HG03571 (cell line): ENCODE measurements around the gene SGF29.
"Not testable (repeated sequence)": the region's sequence is repeated elsewhere in the genome, so short reads cannot be mapped to it uniquely, and the experiment has no call there.

Source experiments
- ATAC-seq: cut with Tn5 transposase; IDR thresholded peaks from one replicate; pipeline ENCODE4 v1.9.1; 2021; ENCODE audit not compliant: unreplicated experiment

SGF29 gene

GRCh38 chr16:28609631-28610594 lies 56.2 kb downstream of the SGF29 start, which contains the start of gene SULT1A1:
TSS of gene SULT1A1 (minus strand) at chr16:28610044. CDS start at chr16:28608855, 1,189 bp downstream.
- ATAC-seq: no peak

DNA sequence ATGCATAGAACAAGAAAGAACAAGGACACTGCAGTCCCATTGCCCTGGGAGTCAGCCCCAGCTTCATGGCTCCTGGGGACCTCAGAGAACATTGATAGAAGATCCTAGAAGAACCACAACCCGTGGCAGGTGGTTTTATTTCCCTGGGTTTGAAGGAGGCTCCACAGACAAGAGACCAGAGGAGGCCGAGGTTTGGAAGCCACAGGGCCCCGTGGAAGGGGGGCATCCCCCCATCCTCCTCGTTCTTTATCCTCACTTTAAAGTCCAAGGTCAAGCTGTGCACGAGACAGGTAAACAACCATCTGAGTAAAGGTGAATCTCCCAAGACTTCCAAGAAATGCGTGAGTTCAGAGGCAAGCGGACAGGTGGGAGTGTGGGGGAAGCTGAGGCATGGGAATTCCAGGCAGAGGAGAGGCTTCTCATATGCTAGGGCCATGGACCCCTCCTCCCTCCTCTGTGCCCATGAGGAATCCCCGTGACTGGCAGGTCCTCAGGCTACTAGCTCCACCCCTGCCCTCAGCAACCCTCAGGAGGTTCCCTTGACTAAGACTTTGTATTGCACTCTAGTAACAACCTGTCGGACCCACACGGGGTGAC lies 57.0 kb downstream of the SGF29 start:
- ATAC-seq: no peak

DNA sequence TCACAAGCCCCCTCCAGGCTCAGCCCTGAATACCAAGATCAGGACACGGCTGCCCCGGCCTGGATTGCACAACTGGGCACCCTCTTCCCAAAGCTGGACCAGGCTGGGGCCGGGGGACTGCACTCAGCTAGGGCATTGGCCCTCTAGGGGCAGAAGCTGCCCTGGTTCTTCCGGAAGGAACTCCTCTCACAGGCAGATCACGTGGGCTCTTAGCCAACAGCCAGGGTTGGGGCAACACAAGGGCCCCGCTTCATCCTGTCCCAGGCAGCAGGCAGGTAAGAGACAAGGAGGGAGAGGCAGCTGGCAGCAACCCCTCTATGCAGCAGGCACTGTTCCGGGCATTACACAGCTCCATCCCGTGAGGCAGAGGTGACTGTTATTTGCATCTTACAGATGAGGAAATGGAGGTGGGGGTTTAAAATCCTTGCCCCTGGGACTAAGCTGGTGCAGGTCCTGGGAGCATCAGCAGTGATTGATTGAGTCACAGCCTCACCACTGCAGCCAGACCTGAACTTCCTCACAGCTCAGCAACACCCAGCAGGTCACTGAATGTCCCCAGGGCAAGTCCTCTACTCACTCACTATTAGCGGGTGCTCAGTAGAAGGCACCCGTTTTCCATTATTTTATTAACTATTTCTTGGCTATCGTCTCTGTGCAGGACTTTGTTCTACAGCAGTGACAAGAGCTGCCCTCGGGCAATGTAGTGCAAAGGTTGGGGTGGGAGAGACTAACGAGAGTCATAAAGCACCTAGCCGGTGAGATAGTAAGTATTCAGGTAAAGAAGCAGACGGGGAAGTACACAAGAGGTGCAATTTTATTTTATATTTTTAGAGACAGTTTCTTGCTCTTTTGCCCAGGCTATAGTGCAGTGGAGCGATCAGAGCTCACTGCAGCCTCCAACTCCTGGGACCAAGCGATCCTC lies 58.9 kb downstream of the SGF29 start:
- not testable (repeated sequence) for ATAC-seq

DNA sequence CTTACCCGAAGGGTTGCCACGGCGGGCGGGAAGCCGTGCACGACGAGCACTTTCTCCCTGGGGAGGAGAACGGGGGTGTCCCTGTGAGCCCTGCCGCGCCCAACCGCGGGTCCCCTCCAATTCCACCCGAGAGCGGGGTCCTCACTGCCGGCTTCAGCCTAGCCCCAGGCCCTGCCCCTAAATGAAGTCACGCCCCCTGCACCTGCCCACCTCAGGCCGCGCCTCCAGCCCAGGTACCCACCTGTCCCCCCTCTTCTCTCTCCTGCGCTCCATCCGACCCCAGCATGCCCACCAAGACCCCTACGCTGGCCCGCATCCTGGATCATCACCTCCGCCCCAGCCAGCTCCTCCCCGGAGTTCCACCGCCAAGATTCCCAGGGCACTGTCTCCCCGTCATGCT lies 60.2 kb downstream of the SGF29 start:
- not testable (repeated sequence) for ATAC-seq

GRCh38 chr16:28614561-28614960 lies 60.8 kb downstream of the SGF29 start:
- not testable (repeated sequence) for ATAC-seq

DNA sequence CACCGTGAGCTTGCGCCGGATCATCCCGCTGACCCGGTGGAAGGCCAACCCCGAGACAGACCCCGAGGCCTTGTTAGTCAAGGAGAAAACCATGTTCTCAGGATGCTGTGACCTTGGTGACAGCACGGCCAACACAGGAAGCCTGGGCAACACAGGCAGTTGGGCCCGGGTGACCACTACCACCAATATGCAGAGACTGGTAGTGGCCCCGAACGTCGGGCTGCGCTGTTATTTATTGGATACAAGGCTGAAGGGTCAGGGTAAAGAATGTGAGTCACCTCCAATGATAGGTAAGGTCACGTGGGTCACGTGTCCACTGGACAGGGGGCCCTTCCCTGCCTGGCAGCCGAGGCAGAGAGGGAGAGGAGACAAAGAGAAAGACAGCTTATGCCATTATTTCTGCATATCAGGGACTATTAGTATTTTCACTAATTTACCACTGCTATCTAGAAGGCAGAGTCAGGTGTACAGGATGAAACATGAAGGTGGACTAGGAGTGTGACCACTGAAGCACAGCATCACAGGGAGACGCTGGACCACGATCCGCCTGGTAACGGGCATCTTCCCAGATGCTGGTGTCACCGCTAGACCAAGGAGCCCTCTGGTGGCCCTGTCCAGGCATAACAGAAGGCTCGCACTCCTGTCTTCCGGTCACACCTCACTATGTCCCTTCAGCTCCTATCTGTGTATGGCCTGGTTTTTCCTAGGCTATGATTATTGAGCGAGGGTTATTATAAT lies 61.9 kb downstream of the SGF29 start:
- not testable (repeated sequence) for ATAC-seq

- ATAC-seq: not testable (repeated sequence)
These were observed 62.5 kb downstream of the SGF29 start for GRCh38 chr16:28616224-28616577.

DNA sequence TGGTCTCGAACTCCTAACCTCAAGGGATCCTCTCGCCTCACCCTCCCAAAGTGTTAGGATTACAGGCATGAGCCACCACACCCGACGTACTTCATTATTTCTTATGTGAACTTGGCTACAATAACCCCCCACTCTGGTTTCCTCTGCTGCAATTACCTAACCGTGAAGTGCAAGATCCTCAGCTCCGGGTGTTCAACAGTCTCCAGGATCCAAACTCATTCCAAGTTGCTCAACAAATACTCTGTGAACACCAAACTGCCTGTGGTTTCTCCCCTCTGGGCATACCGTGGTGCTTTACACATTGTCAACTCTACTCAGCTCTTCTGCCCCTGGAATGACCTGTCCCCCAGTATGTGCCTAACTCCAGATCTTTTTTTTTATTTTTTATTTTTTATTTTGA lies 62.9 kb downstream of the SGF29 start:
- ATAC-seq: no peak

- ATAC-seq: no peak
These were observed 64.2 kb downstream of the SGF29 start for GRCh38 chr16:28617874-28618273.

GRCh38 chr16:28620316-28620715 lies 66.6 kb downstream of the SGF29 start:
- not testable (repeated sequence) for ATAC-seq

- ATAC-seq: no peak
These were observed 67.9 kb downstream of the SGF29 start for GRCh38 chr16:28621481-28622155.

- not testable (repeated sequence) for ATAC-seq
These were observed 68.9 kb downstream of the SGF29 start for GRCh38 chr16:28622532-28623171.

DNA sequence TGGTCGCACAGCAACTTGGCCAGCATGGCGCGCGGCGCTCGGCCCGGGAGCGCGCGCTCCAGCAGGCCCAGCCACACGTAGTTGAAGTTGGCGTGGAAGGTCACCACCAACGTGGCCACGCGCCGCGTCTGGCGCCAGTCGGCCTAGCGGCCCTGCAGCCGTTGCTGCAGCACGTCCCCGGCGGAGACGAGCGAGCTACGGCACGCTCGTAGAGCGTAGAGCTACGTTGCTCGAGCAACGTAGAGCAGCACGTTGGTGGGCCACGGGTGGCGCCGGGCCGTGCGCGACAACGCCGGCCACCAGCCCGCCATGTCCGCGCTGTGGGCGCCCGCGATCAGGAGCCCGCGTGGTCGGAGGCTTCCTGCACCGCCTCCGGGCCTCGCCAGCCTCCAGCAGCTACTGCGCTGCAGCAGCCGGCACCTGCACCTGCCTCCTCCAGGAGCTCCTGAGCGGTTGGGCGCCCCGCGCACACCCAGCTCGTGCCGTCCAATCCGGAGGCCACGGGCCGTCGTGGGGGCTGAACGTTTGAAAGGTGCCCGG lies 69.5 kb downstream of the SGF29 start:
- no peak for ATAC-seq

GRCh38 chr16:28630905-28631304 lies 77.2 kb downstream of the SGF29 start:
- not testable (repeated sequence) for ATAC-seq

GRCh38 chr16:28636093-28636823 lies 82.5 kb downstream of the SGF29 start:
- not testable (repeated sequence) for ATAC-seq

DNA sequence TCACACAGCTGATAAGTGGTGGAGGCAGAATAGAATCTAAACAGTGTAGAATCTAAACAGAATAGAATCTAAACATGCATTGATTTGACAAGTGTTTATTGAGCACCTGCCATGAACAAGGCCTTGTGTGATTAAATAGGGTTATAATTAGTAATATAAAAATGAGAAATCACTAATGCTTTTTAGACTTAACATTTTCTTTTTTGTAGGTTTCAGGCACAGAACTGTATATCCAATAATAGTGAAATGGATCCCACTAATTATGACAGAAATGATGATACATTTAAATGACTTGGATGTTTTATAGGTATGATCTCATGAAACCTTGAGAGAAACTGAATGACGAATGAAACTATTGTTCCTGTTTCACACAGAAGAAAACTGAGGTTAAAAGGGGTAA lies 84.0 kb downstream of the SGF29 start, which contains the start of gene NPIPB8:
TSS of gene NPIPB8 (plus strand) at position 301 of the 400 bp plus-strand sequence. CDS start 296 bp downstream, outside the sequence.
- not testable (repeated sequence) for ATAC-seq

DNA sequence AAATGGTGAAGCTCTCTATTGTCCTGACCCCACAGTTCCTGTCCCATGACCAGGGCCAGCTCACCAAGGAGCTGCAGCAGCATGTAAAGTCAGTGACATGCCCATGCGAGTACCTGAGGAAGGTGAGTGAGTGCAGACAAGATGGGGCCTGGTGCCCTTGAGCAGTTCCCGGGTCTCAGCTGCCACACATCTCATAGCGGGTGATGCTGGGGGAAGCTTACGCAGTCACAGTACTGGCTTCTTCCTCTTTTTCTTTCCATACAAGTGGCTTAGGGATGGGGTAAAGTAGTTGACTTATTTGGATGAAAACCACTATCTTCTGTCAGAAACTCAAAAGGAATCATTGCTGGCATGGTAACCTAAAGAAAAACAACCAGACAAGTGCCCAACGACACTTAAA lies 84.6 kb downstream of the SGF29 start:
- ATAC-seq: not testable (repeated sequence)

DNA sequence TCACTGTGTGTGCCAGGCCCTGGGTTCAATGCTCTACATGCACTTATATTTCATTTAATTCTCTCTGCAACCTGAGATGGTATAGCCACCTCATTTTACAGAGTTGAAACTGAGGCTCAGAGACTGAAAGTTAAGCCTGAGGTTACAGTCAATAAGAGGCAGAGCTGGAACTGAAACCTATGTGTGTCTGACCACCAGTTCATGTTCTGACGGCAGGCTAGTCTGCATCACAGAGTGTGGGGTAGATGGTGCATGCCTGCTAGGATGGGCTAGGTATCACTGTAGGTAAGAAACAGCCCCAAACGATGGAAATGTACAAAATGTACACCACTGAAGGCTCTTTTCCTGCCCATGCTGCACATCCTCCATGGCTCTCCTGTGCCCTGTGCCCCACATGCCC lies 86.2 kb downstream of the SGF29 start:
- not testable (repeated sequence) for ATAC-seq
